ENCODE data around the gene FLT3. TPM values are rescaled to one million over a fixed set of nuclear protein-coding genes. Genes with fewer than 3 reads are reported as not detected.

Gene FLT3
- total RNA-seq, 1 donor from 2014 or later = 0.07 TPM

GRCh38 chr13:27969082-27969865, 131.1 kb downstream of the FLT3 start, which contains the start of gene CDX2:
Gene CDX2 (minus strand): TSS chr13:27969315. CDS start chr13:27969006, 309 bp downstream.
- ATAC-seq (ENCODE audit: low read depth) (no peak), DNase-seq (no peak)
- intact Hi-C loops (cut with micrococcal nuclease) = loop anchor here (2.0 kb wide), 1 partner anchor 14 kb away; no protein-coding TSS in a partner anchor
- no peak within 1 kb of the TSS for H3K27ac Mint-ChIP-seq
- peaks cover 36% of the 10 kb centered on the region for H3K4me1 Mint-ChIP-seq
- H3K27me3 Mint-ChIP-seq = peaks cover 75% of the 10 kb centered on the region
- H3K36me3 Mint-ChIP-seq (ENCODE audit: low read depth) = no peaks in the 10 kb centered on the region
- no peak for TF ChIP-seq CTCF (IDR thresholded peaks at IDR 0.05)
- peak within 1 kb of the TSS; percentile 30 for H3K4me3 Mint-ChIP-seq
- POLR2A ChIA-PET = no interaction called here
- no peaks in the 10 kb centered on the region for H3K9me3 Mint-ChIP-seq
- CTCF ChIA-PET = interaction anchor here (1.1 to 3.0 kb wide), 3 partner anchors 9 to 143 kb away, joined by 3 to 10 read pairs (median 3); no protein-coding TSS in a partner anchor

GRCh38 chr13:27968316-27969081, 131.9 kb downstream of the FLT3 start:
- no peaks in the 10 kb centered on the region for H3K9me3 Mint-ChIP-seq
- no peak for TF ChIP-seq CTCF (IDR thresholded peaks at IDR 0.05)
- DNase-seq = no peak
- ATAC-seq (ENCODE audit: low read depth) = no peak
- H3K4me3 Mint-ChIP-seq = peak overlapping the region; percentile 28
- no peak overlapping the region for H3K27ac Mint-ChIP-seq
- no peaks in the 10 kb centered on the region for H3K36me3 Mint-ChIP-seq (ENCODE audit: low read depth)
- H3K27me3 Mint-ChIP-seq = peaks cover 70% of the 10 kb centered on the region
- peaks cover 36% of the 10 kb centered on the region for H3K4me1 Mint-ChIP-seq
- ChIA-PET POLR2A (no interaction called here), CTCF (interaction anchor here (1.1 to 3.0 kb wide), 3 partner anchors 8 to 142 kb away, joined by 3 to 10 read pairs (median 3); no protein-coding TSS in a partner anchor)
- intact Hi-C loops (cut with micrococcal nuclease) = loop anchor here (1.0 to 2.0 kb wide), 2 partner anchors 11 to 14 kb away; no protein-coding TSS in a partner anchor

DNA sequence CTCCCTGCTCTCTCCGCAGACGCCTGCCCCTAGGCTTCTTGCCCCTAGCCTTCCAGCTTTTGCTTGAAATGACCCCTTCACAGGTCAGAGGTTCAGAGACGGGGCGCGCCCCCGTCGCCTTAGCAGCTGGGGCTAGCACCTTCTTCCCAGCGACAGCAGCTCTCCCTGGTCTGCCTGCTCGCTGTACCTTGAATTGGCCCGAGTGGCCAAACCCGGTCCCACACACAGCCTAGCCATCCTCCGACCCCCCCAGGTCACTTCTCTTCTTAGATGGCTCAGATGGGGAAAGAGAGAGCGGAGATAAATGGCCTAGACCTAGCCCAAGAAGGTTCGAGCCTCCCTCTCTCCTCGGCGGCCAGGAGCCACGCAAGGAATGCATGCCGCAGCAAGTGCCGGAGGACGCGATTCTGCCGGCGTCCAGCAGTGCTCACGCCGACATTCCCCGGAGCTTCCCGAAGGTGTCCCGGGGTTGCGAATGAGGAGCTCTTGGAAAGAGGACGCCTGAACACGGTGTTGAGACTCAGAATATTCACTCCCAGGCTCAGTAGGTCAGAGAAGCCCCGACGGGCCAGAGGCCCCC, 132.6 kb downstream of the FLT3 start:
- Mint-ChIP-seq H3K4me1 (peaks cover 36% of the 10 kb centered on the region), H3K4me3 (peak overlapping the region; percentile 64), H3K36me3 (ENCODE audit: low read depth) (no peaks in the 10 kb centered on the region), H3K27me3 (peaks cover 69% of the 10 kb centered on the region), H3K27ac (peak overlapping the region; percentile 35), H3K9me3 (no peaks in the 10 kb centered on the region)
- ChIA-PET CTCF (no interaction called here), POLR2A (no interaction called here)
- ATAC-seq (ENCODE audit: low read depth) = no peak
- no peak for DNase-seq
- no peak for TF ChIP-seq CTCF (IDR thresholded peaks at IDR 0.05)
- intact Hi-C loops (cut with micrococcal nuclease) = loop anchor here (1.0 to 2.0 kb wide), 4 partner anchors 8 to 41 kb away; no protein-coding TSS in a partner anchor

GRCh38 chr13:27967203-27967735, 133.1 kb downstream of the FLT3 start:
- no peak for TF ChIP-seq CTCF (IDR thresholded peaks at IDR 0.05)
- peaks cover 69% of the 10 kb centered on the region for H3K27me3 Mint-ChIP-seq

More at GRCh38 chr13:27967203-27967735, 133.1 kb downstream of the FLT3 start:
- intact Hi-C loops (cut with micrococcal nuclease) = loop anchor here (1.0 to 2.0 kb wide), 2 partner anchors 9 to 40 kb away; no protein-coding TSS in a partner anchor
- Mint-ChIP-seq H3K9me3 (no peaks in the 10 kb centered on the region), H3K4me3 (peak overlapping the region; percentile 64), H3K27ac (peak overlapping the region; percentile 35), H3K36me3 (ENCODE audit: low read depth) (no peaks in the 10 kb centered on the region), H3K4me1 (peaks cover 36% of the 10 kb centered on the region)
- CTCF ChIA-PET = no interaction called here
- POLR2A ChIA-PET = no interaction called here
- ATAC-seq (ENCODE audit: low read depth) (peak; percentile 45), DNase-seq (no peak)
